Astrocyte of the cerebellum (primary cell): ENCODE results near the gene CCL4.
"Not testable (repeated sequence)": the region's sequence is repeated elsewhere in the genome, so short reads cannot be mapped to it uniquely, and the experiment has no call there.

Experiments
- DNase-seq: peaks from one replicate; pipeline ENCODE4 v3.0.0-alpha.2; 2011; ENCODE audit warnings: low read depth
- H3K4me3 ChIP-seq: 2 replicates; pipeline ENCODE4 v1.5.1; 2011; ENCODE audit warnings: mild to moderate bottlenecking, low read depth, low read length, moderate library complexity
- in situ Hi-C: cut with HindIII; loops from 2 replicates; pipeline ENCODE4 v1.10.0; 2017; ENCODE audit warnings: low sequenced_read_pairs
- TF ChIP-seq, protein P1 (sequence below): IDR thresholded peaks from 2 replicates; pipeline ENCODE4 v1.5.1; 2012; ENCODE audit warnings: low read length, low read depth, moderate library complexity, mild to moderate bottlenecking; ENCODE audit errors: missing control alignments

Gene CCL4

DNA sequence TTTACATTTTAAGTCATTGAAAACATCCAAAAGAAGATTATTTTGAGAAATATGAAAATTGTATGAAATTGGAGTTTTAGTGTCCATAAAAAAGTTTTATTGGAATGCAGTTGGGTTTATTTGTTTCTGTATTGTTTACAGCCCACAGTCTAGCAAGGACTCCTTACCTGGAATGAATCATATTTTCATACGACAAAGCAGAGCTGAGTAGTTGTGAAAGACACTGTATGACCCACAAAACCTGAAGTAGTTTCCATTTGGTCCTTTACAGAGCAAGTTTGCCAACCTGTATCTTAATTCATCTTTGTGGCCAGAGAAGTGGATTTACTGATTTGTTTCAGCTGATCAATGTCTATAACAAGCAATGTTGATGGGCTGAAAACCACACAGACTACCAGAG is 29.3 kb upstream of the CCL4 start:
- in situ Hi-C loops: no loop called here
- TF ChIP-seq, protein P1, sequence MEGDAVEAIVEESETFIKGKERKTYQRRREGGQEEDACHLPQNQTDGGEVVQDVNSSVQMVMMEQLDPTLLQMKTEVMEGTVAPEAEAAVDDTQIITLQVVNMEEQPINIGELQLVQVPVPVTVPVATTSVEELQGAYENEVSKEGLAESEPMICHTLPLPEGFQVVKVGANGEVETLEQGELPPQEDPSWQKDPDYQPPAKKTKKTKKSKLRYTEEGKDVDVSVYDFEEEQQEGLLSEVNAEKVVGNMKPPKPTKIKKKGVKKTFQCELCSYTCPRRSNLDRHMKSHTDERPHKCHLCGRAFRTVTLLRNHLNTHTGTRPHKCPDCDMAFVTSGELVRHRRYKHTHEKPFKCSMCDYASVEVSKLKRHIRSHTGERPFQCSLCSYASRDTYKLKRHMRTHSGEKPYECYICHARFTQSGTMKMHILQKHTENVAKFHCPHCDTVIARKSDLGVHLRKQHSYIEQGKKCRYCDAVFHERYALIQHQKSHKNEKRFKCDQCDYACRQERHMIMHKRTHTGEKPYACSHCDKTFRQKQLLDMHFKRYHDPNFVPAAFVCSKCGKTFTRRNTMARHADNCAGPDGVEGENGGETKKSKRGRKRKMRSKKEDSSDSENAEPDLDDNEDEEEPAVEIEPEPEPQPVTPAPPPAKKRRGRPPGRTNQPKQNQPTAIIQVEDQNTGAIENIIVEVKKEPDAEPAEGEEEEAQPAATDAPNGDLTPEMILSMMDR: no peak
- DNase-seq: no peak
- no peak overlapping the region for H3K4me3 ChIP-seq

DNA sequence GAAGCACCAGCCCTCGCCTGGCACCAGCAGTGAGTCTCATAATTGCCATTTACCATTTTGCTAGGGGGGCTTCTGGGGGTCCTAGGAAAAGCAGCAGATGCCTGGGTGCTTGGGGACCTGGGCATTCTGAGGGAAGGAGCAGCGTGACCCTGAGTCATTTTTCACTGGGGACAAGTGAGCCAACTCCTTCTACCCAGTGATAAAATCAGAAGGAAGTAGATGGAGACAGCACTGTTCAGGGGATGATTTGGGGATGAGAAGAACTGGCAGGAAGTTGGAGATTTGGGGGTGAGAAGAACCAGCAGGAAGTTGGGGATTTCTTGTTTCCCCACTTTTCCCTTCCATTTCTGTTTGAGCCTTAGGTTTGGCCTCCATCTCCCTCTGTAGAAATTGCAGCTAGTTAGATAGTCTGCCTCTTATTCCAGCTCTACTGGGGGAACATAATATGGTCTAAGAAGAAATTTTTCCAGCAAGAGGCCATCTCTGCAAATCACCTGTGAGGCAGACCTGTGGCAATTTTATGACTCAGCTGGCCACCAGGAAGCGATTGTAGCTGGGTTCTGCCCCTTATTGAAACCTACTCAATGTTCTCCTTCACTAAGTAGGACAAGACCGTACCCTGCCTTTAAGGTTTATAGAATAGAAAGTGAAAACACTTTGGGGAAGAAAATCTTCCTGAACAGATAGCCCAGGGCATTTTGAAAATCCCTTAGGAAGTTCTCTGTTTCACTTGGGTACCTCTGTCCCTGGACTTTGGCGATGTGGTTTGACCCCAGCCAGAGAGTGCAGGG is 21.8 kb upstream of the CCL4 start:
- not testable (repeated sequence) for DNase-seq, H3K4me3 ChIP-seq
- in situ Hi-C loops: loop anchor here (25.0 kb wide), 1 partner anchor 405 kb away; the partner anchor contains the start of gene ZNHIT3

DNA sequence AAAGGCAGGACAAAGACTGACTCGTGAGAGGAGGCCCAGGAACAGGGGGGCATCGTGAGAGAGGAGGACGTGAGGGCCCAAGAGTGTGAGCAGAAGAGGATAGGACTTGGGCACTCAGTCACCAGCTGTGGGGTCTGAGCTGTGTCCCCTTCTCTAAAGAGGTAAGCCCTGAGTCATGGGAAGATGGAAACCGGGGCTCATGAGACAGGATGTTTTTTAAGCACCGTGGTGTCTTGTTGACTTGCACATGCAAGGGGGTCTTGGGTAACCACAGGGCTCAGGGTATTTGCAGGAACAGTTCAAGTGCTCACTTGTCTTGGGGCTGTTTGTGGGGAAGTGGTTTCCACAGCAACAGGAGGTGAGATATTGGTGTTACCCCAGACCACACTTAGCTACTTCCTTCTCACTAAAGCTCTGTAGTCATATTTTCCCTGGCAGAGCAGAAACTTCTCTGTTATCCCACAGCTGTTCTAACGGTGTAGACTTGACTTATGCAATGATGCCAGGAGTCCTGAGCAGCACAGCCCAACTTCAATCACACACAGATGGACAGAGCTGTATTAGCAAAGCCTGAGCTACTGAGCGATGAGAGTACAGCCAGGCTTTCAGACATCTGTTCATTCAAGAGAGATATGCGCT is 21.0 kb upstream of the CCL4 start:
- not testable (repeated sequence) for H3K4me3 ChIP-seq, DNase-seq
- in situ Hi-C loops: loop anchor here (25.0 kb wide), 1 partner anchor 405 kb away; the partner anchor contains the start of gene ZNHIT3

DNA sequence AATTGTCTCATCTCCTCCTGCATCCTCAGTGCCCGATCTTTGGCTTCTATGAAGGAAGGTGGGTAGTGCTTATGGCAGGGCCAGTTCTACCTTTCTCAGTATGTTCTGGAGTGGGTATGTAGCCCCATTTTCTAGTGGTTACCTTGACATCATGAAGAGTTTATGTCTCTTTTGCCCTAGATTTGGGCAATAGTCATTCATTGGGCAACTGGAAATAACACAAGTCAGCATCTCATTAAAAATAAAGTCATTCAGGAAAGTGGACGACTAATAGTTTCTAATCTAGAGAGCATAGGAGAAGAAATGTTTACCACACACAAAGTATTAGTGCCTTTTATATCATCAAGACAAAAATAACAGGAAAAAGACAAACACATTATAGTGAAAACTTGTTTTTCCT is 19.9 kb upstream of the CCL4 start:
- in situ Hi-C loops: loop anchor here (25.0 kb wide), 1 partner anchor 404 kb away; the partner anchor contains the start of gene ZNHIT3
- H3K4me3 ChIP-seq, DNase-seq: not testable (repeated sequence)

DNA sequence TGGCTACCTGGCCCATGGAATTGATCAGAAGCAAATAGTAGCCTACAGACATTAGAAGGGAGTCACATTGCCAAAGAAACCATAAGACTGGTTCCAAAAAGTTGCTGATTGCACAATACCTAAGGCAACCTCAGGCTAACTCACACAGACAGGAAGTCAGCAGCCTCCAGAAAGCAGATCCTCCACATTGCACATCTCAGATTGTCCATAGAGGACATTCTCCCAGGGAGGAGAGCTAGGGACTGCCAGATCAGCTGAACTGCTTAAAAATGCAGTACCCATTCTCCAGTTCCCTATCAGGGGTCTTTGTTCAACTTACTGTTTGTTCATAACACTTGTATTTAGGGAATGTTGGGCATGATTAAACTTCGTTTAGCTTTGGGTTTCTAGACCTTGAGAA is 17.9 kb upstream of the CCL4 start:
- in situ Hi-C loops: loop anchor here (25.0 kb wide), 1 partner anchor 402 kb away; the partner anchor contains the start of gene ZNHIT3
- H3K4me3 ChIP-seq: no peak overlapping the region
- DNase-seq: no peak
- TF ChIP-seq, protein P1: no peak

DNA sequence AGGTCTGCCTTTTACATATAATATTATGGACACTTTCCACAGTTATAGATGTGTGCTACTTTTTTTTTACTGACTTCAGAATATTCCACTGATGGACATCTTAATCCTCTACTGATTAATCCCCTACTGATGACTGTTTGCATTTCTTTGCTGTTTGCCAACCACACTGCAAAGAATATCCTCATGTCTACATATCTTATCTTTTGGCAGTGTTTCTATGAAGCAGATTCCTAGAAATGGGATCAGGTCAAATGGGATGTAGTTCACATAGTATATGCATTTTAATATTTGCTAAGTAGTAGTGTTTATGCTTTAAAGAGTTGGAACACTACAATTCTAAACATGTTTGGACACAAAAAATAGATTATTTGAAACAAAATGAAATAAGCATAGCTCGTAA is 16.8 kb upstream of the CCL4 start:
- TF ChIP-seq, protein P1: no peak
- in situ Hi-C loops: loop anchor here (25.0 kb wide), 1 partner anchor 401 kb away; the partner anchor contains the start of gene ZNHIT3
- DNase-seq: no peak
- H3K4me3 ChIP-seq: no peak overlapping the region

DNA sequence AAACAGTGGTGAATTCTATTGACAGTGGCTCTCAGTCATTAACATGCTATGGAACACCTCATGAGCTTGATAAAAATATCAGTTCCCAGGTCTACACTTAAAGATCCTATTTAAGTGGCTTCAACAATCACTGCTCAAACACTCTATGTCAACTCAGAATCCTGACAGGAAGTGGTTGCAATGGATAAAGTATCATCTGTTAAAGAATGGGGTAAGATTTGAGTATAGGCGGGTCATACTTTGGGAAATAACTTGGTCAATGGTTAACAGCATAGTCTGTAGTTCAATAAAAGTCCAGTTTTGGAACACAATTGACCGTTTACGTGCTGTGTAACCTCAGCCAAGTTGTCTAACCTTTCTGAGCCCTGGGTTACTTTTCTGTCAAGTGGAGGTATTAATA is 16.2 kb upstream of the CCL4 start:
- in situ Hi-C loops: loop anchor here (25.0 kb wide), 1 partner anchor 400 kb away; the partner anchor contains the start of gene ZNHIT3
- not testable (repeated sequence) for H3K4me3 ChIP-seq, DNase-seq

DNA sequence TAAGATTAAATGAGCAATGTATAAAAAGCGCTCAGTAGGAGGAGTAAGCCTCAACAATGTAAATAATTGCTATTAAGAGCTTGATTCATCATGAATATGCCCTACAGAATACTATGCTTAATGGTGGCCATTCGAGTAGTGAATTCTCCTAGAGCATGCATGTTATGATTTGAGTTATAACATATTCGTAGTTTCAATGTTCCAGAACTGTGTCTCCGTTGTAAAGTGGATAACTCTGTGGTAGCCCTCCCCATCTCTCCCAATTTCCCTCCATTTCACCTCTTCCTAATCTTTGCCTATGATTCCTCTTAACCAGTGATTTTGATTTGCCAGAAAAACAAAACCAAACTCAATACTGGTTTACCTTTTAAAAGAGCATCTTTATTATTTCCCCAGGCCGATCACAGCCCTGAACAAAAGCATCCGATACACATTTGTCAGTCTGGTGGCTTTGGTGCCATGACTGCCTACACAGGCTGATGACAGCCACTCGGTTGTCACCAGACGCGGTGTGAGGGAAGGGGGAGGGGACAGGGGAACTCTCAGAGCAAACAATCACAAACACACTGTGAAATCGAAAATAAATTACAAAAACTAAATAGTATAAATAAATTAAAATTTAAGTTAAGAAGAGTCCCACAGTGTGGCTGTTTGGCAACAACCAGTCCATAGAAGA is 15.6 kb upstream of the CCL4 start:
- not testable (repeated sequence) for DNase-seq, H3K4me3 ChIP-seq
- in situ Hi-C loops: loop anchor here (25.0 kb wide), 1 partner anchor 399 kb away; the partner anchor contains the start of gene ZNHIT3
